Thyroid gland (tissue), 4 donors: ENCODE measurements around the gene CLDN18. TPM values are rescaled to one million over a fixed set of nuclear protein-coding genes. Genes with fewer than 3 reads are reported as not detected.

Experiments used
- DNase-seq, 2 donors: peaks; one replicate each; pipeline ENCODE4 v3.0.0-alpha.2; 2019
- H3K27ac ChIP-seq, 3 donors: fragments of 200-600 bp; sonication (generic); 1 replicate in 2 of 3; 2 replicates in 1 of 3; pipeline ENCODE4 v1.5.1; 2016 to 2019; ENCODE audit warnings: mild to moderate bottlenecking in 1 of 3, moderate library complexity in 1 of 3
- H3K27me3 ChIP-seq: fragments of 200-600 bp; sonication (generic); one replicate; pipeline ENCODE4 v1.5.1; 2019
- H3K36me3 ChIP-seq, 2 donors: fragments of 200-600 bp; sonication (generic); one replicate each; pipeline ENCODE4 v1.5.1; 2016 to 2019
- H3K4me1 ChIP-seq, 2 donors: fragments of 200-600 bp; sonication (generic); one replicate each; pipeline ENCODE4 v1.5.1; 2017 to 2019
- H3K4me3 ChIP-seq, 3 donors: fragments of 200-600 bp; sonication (generic); replicated peaks in 1 of 3; 1 replicate in 2 of 3; 2 replicates in 1 of 3; pipeline ENCODE4 v1.5.1; 2016; ENCODE audit warnings: mild to moderate bottlenecking in 1 of 3
- H3K9me3 ChIP-seq: fragments of 200-600 bp; sonication (generic); one replicate; pipeline ENCODE4 v1.5.1; 2017
- CTCF ChIP-seq, 6 experiments: fragments of 200-600 bp in 3 of 6; fragments of 450-650 bp in 3 of 6; sonication (generic) in 3 of 6; IDR thresholded peaks; one replicate each; pipeline ENCODE4 v1.5.1; 2016 to 2019; ENCODE audit warnings: antibody characterized with exemption in 6 of 6, mild to moderate bottlenecking in 2 of 6, inconsistent platforms in 1 of 6, moderate library complexity in 1 of 6
- POLR2A ChIP-seq, 2 donors: fragments of 450-650 bp; IDR thresholded peaks; one replicate each; pipeline ENCODE4 v1.6.1; 2017; ENCODE audit warnings: antibody characterized with exemption in 2 of 2, mild to moderate bottlenecking in 2 of 2, moderate library complexity in 1 of 2
- WGBS, 2 donors: methylation state at CpG; one replicate each; pipeline ENCODE4 v1.1.5; 2017; 5-methylcytosine and 5-hydroxymethylcytosine counted together
- intact Hi-C: fragments of 100-400 bp; cut with DNase I; formaldehyde crosslinking; loops from one replicate; pipeline ENCODE4 v1.15.1; 2023
- total RNA-seq, 4 donors: library from RNA; depleted of rRNA; stranded (reverse); fragments of >200 nt; gene quantifications; one replicate each; pipeline ENCODE4 v1.2.3, GENCODE V29; 2016

The CLDN18 gene
- total RNA-seq, 4 donors from 2014 or later = not detected

GRCh38 chr3:137972396-137972795, 37.6 kb upstream of the CLDN18 start:
- Histone ChIP-seq H3K4me1 (no peaks in the 10 kb centered on the region), H3K36me3 (no peaks in the 10 kb centered on the region), H3K9me3 (no peaks in the 10 kb centered on the region), H3K27ac (no peak overlapping the region), H3K4me3 (no peak overlapping the region), H3K27me3 (no peaks in the 10 kb centered on the region)
- no peak for DNase-seq
- WGBS, 2 donors = 55 to 59% methylated on average over 1 of the region's 1 CpG
- no peak for TF ChIP-seq POLR2A (IDR thresholded peaks at IDR 0.05)
- no peak for TF ChIP-seq CTCF (IDR thresholded peaks at IDR 0.05)
- intact Hi-C loops = no loop called here

- Histone ChIP-seq H3K4me3 (no peak overlapping the region), H3K27ac (no peak overlapping the region), H3K9me3 (no peaks in the 10 kb centered on the region), H3K27me3 (no peaks in the 10 kb centered on the region), H3K4me1 (no peaks in the 10 kb centered on the region), H3K36me3 (no peaks in the 10 kb centered on the region)
- TF ChIP-seq POLR2A (IDR thresholded peaks at IDR 0.05) (no peak), CTCF (IDR thresholded peaks at IDR 0.05) (no peak)
- no peak for DNase-seq
- intact Hi-C loops = no loop called here
- WGBS, 2 donors = 93 to 97% methylated on average over 1 of the region's 1 CpG
These were observed 31.6 kb upstream of the CLDN18 start for GRCh38 chr3:137978328-137978727.

GRCh38 chr3:137987723-137988122, 22.2 kb upstream of the CLDN18 start:
- intact Hi-C loops = no loop called here
- Histone ChIP-seq H3K27ac (no peak overlapping the region), H3K9me3 (no peaks in the 10 kb centered on the region), H3K4me3 (no peak overlapping the region), H3K27me3 (no peaks in the 10 kb centered on the region), H3K4me1 (no peaks in the 10 kb centered on the region), H3K36me3 (no peaks in the 10 kb centered on the region)
- WGBS, 2 donors = 0% methylated on average over 1 of the region's 1 CpG
- no peak for TF ChIP-seq CTCF (IDR thresholded peaks at IDR 0.05)
- TF ChIP-seq POLR2A (IDR thresholded peaks at IDR 0.05) = no peak
- no peak for DNase-seq

GRCh38 chr3:137988152-137988551, 21.8 kb upstream of the CLDN18 start:
- intact Hi-C loops = no loop called here
- Histone ChIP-seq H3K36me3 (no peaks in the 10 kb centered on the region), H3K9me3 (no peaks in the 10 kb centered on the region), H3K4me3 (no peak overlapping the region), H3K27me3 (no peaks in the 10 kb centered on the region), H3K27ac (no peak overlapping the region), H3K4me1 (no peaks in the 10 kb centered on the region)
- TF ChIP-seq CTCF (IDR thresholded peaks at IDR 0.05) (no peak), POLR2A (IDR thresholded peaks at IDR 0.05) (no peak)
- 68 to 69% methylated on average over 4 of the region's 4 CpGs for WGBS, 2 donors
- no peak for DNase-seq

- Histone ChIP-seq H3K4me1 (no peaks in the 10 kb centered on the region), H3K27me3 (no peaks in the 10 kb centered on the region), H3K27ac (no peak overlapping the region), H3K9me3 (no peaks in the 10 kb centered on the region), H3K36me3 (no peaks in the 10 kb centered on the region), H3K4me3 (no peak overlapping the region)
- WGBS, 2 donors = 83 to 91% methylated on average over 3 of the region's 3 CpGs
- DNase-seq = no peak
- intact Hi-C loops = no loop called here
- TF ChIP-seq CTCF (IDR thresholded peaks at IDR 0.05) (no peak), POLR2A (IDR thresholded peaks at IDR 0.05) (no peak)
These were observed 21.0 kb upstream of the CLDN18 start for GRCh38 chr3:137988982-137989381.
